ENCODE measurements around the gene RPUSD4.

- TF ChIP-seq, protein P1, sequence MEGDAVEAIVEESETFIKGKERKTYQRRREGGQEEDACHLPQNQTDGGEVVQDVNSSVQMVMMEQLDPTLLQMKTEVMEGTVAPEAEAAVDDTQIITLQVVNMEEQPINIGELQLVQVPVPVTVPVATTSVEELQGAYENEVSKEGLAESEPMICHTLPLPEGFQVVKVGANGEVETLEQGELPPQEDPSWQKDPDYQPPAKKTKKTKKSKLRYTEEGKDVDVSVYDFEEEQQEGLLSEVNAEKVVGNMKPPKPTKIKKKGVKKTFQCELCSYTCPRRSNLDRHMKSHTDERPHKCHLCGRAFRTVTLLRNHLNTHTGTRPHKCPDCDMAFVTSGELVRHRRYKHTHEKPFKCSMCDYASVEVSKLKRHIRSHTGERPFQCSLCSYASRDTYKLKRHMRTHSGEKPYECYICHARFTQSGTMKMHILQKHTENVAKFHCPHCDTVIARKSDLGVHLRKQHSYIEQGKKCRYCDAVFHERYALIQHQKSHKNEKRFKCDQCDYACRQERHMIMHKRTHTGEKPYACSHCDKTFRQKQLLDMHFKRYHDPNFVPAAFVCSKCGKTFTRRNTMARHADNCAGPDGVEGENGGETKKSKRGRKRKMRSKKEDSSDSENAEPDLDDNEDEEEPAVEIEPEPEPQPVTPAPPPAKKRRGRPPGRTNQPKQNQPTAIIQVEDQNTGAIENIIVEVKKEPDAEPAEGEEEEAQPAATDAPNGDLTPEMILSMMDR (IDR thresholded peaks at IDR 0.05; ENCODE audit: low read depth, low read length), result no peak
- no peak for TF ChIP-seq POLR2A (IDR thresholded peaks at IDR 0.05; ENCODE audit: extremely low read depth, insufficient read length)
Measured at GRCh38 chr11:126193038-126193478, 18.4 kb downstream of the RPUSD4 start.

Data from NB4 (cell line).